ENCODE measurements around the gene DPH7. TPM values are rescaled to one million over a fixed set of nuclear protein-coding genes. Genes with fewer than 3 reads are reported as not detected.
"Not testable (repeated sequence)": the region's sequence is repeated elsewhere in the genome, so short reads cannot be mapped to it uniquely, and the experiment has no call there.

DPH7 gene
- polyA plus RNA-seq, 4 donors: 35.4 to 48.2 (median 45.3) TPM

DNA sequence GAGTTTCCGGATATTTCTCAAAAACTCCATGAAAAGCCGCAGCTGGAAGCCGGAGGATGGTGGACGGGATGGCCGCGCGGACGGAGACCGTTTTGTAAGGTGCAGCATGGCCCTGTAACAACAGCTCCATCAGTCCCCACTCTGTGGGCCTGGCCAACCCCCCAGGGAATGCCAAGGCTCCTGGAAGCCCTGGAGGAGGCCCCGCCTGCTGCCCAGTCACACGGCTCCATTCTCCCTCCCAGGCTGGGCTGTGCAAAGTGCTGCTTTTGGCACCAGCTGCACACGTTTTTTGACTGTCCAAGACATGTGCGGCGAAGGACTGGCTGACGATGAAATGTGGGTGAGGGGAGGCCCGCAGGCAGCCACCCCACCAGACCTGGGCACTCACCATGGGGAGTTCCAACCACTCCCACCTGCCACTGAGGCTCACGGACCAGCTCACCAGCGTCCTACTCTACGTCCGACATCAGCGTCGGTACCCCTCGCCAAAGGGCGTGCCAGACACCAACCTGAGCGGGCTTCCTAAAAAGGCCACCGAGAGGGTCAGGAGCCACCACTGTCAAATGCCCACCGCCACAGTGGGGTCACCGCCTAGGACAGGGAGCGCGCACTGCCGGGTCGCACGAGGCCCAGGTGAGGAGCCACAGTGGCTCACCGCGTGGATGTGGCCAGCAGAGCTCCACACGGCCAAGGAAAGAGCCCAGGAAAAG lies 55.8 kb downstream of the DPH7 start:
- DNase-seq (ENCODE audit: low read depth in 4 of 4, low spot score in 3 of 4): no peak

GRCh38 chr9:137521405-137521985 lies 57.2 kb downstream of the DPH7 start:
- no peak for DNase-seq (ENCODE audit: low read depth in 4 of 4, low spot score in 3 of 4)

- no peak for DNase-seq (ENCODE audit: low read depth in 4 of 4, low spot score in 3 of 4)
Observed at GRCh38 chr9:137520614-137521404, 57.9 kb downstream of the DPH7 start.

- no peak for DNase-seq (ENCODE audit: low read depth in 4 of 4, low spot score in 3 of 4)
Observed at GRCh38 chr9:137519553-137519952, 59.2 kb downstream of the DPH7 start.

DNA sequence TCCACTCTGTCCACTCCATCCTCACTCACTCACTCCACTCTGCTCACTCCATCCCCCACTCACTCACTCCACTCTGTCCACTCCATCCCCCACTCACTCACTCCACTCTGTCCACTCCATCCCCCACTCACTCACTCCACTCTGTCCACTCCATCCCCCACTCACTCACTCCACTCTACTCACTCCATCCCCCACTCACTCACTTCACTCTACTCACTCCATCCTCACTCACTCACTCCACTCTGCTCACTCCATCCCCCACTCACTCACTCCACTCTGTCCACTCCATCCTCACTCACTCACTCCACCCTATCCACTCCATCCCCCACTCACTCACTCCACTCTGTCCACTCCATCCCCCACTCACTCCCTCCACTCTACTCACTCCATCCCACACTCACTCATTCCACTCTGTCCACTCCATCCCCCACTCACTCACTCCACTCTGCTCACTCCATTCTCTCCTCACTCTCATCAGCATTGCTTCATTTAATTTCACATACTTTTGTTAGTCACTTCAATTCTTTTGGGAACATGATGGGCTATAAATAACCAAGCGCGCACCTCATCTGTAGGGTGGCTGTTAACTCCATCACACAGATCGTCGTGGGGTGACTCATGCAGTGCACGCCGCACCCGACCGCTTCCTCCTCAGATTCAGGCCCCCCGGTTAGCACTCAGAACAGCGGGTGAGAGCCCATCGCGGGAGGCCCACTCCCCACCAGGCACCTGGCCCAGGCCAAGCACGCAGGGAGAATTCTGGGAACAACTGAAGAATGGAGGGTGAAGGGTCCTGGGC lies 59.9 kb downstream of the DPH7 start:
- not testable (repeated sequence) for DNase-seq (ENCODE audit: low read depth in 4 of 4, low spot score in 3 of 4)

GRCh38 chr9:137516144-137516917 lies 62.4 kb downstream of the DPH7 start:
- DNase-seq (ENCODE audit: low read depth in 4 of 4, low spot score in 3 of 4): no peak

DNA sequence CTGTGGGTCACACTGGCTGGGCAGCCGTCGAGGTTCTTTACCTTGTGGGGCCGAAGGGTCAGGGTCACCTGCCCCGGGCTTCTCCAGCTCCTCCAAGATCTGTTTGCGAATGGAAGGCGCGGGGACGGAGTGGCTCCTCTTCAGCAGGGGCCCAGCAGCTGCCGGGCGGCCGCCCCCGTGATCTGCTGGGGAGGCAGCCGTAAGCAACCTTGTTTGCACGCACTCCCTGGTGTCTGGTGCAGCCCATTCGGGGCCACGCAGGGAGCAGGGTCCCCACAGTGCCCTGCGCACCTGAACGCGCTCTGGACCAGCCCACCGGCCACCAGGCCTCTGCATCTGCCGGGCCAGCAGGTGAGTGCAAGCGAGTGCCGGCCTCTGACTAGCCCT lies 63.4 kb downstream of the DPH7 start:
- no peak for DNase-seq (ENCODE audit: low read depth in 4 of 4, low spot score in 3 of 4)

DNA sequence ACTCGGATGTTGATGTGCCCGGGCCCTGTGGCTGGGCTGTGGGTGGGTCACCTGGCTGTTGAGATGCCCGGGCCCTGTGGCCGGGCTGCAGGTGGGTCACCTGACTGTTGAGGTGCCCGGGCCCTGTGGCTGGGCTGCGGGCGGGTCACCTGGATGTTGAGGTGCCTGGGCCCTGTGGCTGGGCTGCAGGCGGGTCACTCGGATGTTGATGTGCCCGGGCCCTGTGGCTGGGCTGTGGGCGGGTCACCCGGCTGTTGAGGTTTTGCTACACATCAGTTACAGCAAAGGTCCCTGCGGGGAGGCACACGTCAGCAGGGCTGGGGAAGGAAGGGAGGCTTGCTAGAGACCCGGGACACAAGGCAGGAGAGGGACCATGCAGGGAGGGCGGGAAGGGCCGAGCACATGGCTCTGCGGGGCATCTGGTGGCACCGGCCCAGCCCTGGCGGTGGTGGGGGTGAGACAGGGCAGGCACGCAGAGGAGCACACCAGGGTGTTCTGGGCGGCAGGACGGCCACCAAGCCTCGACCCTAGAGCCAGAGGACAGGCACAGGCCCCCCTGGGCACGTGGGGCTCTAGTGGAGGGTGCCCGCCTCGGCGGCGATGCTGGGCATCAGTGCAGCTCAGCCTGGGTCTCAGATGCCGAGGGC lies 63.9 kb downstream of the DPH7 start:
- no peak for DNase-seq (ENCODE audit: low read depth in 4 of 4, low spot score in 3 of 4)

GRCh38 chr9:137513801-137514570 lies 64.7 kb downstream of the DPH7 start:
- not testable (repeated sequence) for DNase-seq (ENCODE audit: low read depth in 4 of 4, low spot score in 3 of 4)

DNA sequence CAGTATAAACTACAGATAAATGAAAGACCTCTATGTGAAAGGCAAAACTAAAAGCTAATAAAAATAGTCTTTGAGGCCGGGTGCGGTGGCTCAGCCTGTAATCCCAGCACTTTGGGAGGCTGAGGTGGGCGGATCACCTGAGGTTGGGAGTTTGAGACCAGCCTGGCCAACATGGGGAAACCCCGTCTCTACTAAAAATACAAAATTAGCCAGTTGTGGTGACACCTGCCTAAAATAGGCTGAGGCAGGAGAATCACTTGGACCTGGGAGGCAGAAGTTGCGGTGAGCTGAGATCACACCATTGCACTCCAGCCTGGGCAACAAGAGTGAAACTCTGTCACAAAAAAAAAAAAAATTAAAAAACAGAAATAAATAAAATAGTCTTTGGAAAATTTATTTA lies 65.6 kb downstream of the DPH7 start:
- DNase-seq (ENCODE audit: low read depth in 4 of 4, low spot score in 3 of 4): not testable (repeated sequence)

DNA sequence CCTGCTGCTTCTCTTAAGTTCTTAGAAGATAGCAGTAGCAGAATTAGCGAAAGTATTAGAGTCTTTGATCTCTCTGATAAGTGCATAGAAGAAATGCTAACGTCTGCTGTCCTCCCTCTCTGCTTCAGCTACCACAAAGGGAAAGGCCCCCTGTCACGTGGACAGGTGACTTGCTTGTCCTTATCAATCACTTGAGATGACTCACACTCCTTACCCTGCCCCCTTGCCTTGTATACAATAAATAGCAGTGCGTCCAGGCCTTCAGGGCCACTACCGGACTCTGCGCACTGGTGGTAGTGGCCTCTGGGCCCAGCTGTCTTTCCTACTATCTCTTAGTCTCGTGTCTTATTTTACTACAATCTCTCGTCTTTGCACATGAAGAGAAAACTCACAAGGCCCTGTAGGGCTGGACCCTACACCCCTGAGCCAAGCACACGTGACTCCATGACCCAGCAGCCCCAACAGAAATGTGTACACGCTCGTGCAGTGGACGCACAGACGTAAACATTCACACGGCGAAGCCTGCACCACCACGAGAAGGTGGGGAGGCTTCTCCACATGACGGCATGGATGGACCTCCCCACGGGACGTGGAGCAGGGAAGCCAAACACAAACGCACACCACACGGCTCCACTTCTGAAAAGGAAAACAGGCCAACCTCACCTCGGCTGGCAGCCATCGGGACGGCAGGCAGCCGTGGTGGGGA lies 66.8 kb downstream of the DPH7 start:
- DNase-seq (ENCODE audit: low read depth in 4 of 4, low spot score in 3 of 4): no peak

GRCh38 chr9:137511126-137511525 lies 67.6 kb downstream of the DPH7 start:
- DNase-seq (ENCODE audit: low read depth in 4 of 4, low spot score in 3 of 4): not testable (repeated sequence)

GRCh38 chr9:137509198-137509597 lies 69.5 kb downstream of the DPH7 start:
- DNase-seq (ENCODE audit: low read depth in 4 of 4, low spot score in 3 of 4): no peak

DNA sequence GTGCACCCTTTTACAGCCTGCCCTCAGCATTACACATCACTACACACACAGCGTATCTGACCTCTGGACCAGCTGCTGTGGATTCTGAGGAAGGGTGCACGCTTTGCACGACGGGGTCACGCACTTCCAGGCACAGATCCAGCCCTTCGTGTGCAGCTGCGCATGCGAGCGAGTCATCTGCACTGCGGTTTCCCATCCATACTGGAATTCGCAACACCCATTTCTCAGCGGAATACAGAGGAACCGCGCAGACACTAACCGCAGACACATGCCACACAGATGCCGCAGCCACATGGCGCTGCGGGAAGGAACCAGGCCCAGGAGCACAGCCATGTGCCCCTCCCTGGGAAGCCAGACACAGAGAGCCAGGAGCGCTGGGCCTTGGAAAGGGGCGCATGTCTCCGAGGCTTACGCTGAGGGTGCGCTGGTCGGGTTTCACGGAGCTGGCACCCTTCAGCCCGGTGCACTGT lies 72.0 kb downstream of the DPH7 start:
- DNase-seq (ENCODE audit: low read depth in 4 of 4, low spot score in 3 of 4): no peak

DNA sequence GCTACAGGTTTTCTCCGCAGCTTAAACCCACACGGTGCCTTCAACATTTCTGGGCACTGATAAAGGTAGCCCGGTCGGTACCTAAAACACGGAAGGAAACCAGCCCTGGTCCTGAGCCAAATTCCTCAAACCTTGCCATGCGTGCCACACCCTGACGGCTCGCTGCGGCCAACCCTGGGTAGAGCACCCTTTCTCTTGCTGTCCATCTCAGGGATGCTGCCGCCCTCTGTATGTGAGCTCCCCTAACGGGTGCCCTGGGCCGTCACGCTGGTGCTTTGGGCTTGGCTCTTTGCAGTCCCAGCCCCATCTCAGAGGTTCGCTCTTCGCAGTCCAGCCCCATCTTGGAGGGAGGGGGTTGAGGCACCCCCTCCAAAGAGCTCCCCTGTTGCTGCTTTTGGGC lies 72.5 kb downstream of the DPH7 start:
- no peak for DNase-seq (ENCODE audit: low read depth in 4 of 4, low spot score in 3 of 4)

GRCh38 chr9:137505421-137506140 lies 73.1 kb downstream of the DPH7 start:
- no peak for DNase-seq (ENCODE audit: low read depth in 4 of 4, low spot score in 3 of 4)
